K562 (cell line): ENCODE measurements around the gene MYO1D.

ENCODE experiments used
- CBX1 ChIP-seq: sonication (generic); IDR thresholded peaks from 2 replicates; pipeline ENCODE4 v1.6.1; 2016; ENCODE audit warnings: antibody characterized with exemption, low read depth, mild to moderate bottlenecking
- ESRRA ChIP-seq: fragments of 450-650 bp; IDR thresholded peaks from 2 replicates; pipeline ENCODE4 v1.6.1; 2014; ENCODE audit warnings: low read depth, mild to moderate bottlenecking, moderate library complexity, borderline replicate concordance

DNA sequence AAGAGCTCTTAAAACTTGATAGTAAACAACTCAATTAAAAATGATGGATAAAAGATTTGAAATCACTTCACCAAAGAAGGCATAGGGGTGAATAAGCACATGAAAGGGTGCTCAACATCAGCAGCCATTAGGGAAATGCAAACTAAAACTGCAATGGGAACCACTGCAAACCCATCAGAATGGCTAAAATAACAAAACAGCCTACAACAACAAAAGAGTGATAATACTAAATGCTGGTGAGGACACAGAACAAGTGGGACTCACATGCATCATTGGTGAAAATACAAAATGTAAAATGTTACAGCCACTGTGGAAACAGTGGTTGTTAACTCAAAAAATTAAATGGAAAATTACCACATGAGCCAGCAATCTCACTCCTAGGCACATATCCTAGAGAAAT, 268.7 kb downstream of the MYO1D start:
- TF ChIP-seq ESRRA (no peak), CBX1 (no peak)
